Measurements from ENCODE around the gene KCMF1. TPM values are rescaled to one million over a fixed set of nuclear protein-coding genes. Genes with fewer than 3 reads are reported as not detected.

Gene KCMF1
- total RNA-seq, 1 donor from 2014 or later: 95.8 TPM

GRCh38 chr2:85002534-85002933 lies 31.6 kb downstream of the KCMF1 start:
- no peaks in the 10 kb centered on the region for H3K27me3 Mint-ChIP-seq (ENCODE audit: low read depth)
- H3K4me3 Mint-ChIP-seq (ENCODE audit: unreplicated experiment): no peak overlapping the region
- H3K27ac Mint-ChIP-seq (ENCODE audit: unreplicated experiment): no peak overlapping the region
- H3K9me3 Mint-ChIP-seq (ENCODE audit: low read depth): no peaks in the 10 kb centered on the region
- TF ChIP-seq, protein P1, sequence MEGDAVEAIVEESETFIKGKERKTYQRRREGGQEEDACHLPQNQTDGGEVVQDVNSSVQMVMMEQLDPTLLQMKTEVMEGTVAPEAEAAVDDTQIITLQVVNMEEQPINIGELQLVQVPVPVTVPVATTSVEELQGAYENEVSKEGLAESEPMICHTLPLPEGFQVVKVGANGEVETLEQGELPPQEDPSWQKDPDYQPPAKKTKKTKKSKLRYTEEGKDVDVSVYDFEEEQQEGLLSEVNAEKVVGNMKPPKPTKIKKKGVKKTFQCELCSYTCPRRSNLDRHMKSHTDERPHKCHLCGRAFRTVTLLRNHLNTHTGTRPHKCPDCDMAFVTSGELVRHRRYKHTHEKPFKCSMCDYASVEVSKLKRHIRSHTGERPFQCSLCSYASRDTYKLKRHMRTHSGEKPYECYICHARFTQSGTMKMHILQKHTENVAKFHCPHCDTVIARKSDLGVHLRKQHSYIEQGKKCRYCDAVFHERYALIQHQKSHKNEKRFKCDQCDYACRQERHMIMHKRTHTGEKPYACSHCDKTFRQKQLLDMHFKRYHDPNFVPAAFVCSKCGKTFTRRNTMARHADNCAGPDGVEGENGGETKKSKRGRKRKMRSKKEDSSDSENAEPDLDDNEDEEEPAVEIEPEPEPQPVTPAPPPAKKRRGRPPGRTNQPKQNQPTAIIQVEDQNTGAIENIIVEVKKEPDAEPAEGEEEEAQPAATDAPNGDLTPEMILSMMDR (IDR thresholded peaks at IDR 0.05): no peak
- H3K36me3 Mint-ChIP-seq (ENCODE audit: low read depth): peaks cover 4% of the 10 kb centered on the region
- no peak for DNase-seq (ENCODE audit: low spot score)
- H3K4me1 Mint-ChIP-seq (ENCODE audit: low read depth): peaks cover 21% of the 10 kb centered on the region

DNA sequence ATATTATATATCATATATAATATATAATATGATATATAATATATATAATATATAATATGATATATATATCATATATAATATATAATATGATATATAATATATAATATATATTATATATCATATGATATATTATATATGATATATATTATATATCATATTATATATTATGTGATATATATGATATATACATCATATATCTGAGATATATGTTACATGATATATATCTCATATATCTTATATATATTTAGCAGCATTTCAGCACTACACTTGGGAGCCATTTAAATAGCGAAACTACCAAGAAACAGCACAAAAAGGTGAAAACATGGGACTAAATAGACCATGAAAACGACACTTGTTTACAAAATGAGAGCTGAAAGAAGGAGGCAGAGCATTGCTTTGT lies 37.3 kb downstream of the KCMF1 start:
- Mint-ChIP-seq H3K27me3 (ENCODE audit: low read depth) (no peaks in the 10 kb centered on the region), H3K4me1 (ENCODE audit: low read depth) (peaks cover 40% of the 10 kb centered on the region), H3K36me3 (ENCODE audit: low read depth) (peaks cover 12% of the 10 kb centered on the region), H3K27ac (ENCODE audit: unreplicated experiment) (no peak overlapping the region), H3K9me3 (ENCODE audit: low read depth) (no peaks in the 10 kb centered on the region), H3K4me3 (ENCODE audit: unreplicated experiment) (no peak overlapping the region)
- DNase-seq (ENCODE audit: low spot score): no peak
- TF ChIP-seq, protein P1 (IDR thresholded peaks at IDR 0.05): no peak

GRCh38 chr2:85009019-85009618 lies 38.2 kb downstream of the KCMF1 start:
- no peak overlapping the region for H3K27ac Mint-ChIP-seq (ENCODE audit: unreplicated experiment)
- no peak overlapping the region for H3K4me3 Mint-ChIP-seq (ENCODE audit: unreplicated experiment)
- TF ChIP-seq, protein P1 (IDR thresholded peaks at IDR 0.05): no peak

DNA sequence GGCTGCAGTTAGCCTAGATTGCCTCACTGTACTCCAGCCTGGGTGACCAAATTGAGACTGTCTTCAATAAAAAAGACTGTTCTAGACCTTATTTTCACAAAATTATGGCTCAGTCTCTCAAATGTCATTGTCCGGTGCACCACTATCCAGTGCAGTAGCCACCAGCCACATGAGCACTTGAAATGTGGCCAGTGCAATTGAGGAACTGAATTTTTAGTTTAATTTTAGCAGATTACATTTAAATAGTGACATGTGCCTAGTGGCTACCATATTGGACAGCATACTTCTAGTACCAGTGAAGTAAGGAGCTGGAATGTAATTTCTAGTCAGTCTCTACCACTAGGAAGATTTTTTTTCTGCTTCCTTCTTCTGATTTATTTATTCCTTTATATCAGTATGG lies 39.4 kb downstream of the KCMF1 start:
- no peaks in the 10 kb centered on the region for H3K9me3 Mint-ChIP-seq (ENCODE audit: low read depth)
- H3K4me1 Mint-ChIP-seq (ENCODE audit: low read depth): peaks cover 54% of the 10 kb centered on the region
- H3K27ac Mint-ChIP-seq (ENCODE audit: unreplicated experiment): no peak overlapping the region
- peaks cover 12% of the 10 kb centered on the region for H3K36me3 Mint-ChIP-seq (ENCODE audit: low read depth)
- H3K27me3 Mint-ChIP-seq (ENCODE audit: low read depth): no peaks in the 10 kb centered on the region
- DNase-seq (ENCODE audit: low spot score): no peak
- TF ChIP-seq, protein P1 (IDR thresholded peaks at IDR 0.05): no peak
- no peak overlapping the region for H3K4me3 Mint-ChIP-seq (ENCODE audit: unreplicated experiment)

More at GRCh38 chr2:85009019-85009618, 38.2 kb downstream of the KCMF1 start:
- Mint-ChIP-seq H3K4me1 (ENCODE audit: low read depth) (peaks cover 44% of the 10 kb centered on the region), H3K27me3 (ENCODE audit: low read depth) (no peaks in the 10 kb centered on the region), H3K9me3 (ENCODE audit: low read depth) (no peaks in the 10 kb centered on the region), H3K36me3 (ENCODE audit: low read depth) (peaks cover 12% of the 10 kb centered on the region)
- DNase-seq (ENCODE audit: low spot score): no peak

DNA sequence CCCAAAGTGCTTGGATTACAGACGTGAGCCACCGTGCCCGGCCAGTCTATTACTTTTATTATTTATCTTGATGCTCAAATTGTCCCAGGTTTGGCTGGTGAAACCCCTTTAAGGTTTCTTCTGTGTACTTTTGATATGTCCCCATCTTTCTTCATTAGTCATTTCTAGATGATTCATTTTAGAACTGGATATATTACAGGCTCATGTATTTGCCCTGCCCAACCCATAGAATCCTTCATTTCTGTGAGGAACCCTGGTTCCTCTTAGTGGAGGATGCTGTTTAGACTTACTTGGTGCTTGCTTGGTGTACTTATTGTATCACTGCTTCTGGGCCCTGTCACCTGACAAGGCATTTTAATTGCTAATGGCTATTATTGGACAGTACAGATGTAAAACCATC lies 40.1 kb downstream of the KCMF1 start:
- Mint-ChIP-seq H3K27me3 (ENCODE audit: low read depth) (no peaks in the 10 kb centered on the region), H3K4me1 (ENCODE audit: low read depth) (peaks cover 60% of the 10 kb centered on the region), H3K36me3 (ENCODE audit: low read depth) (peaks cover 12% of the 10 kb centered on the region), H3K9me3 (ENCODE audit: low read depth) (no peaks in the 10 kb centered on the region), H3K4me3 (ENCODE audit: unreplicated experiment) (no peak overlapping the region), H3K27ac (ENCODE audit: unreplicated experiment) (no peak overlapping the region)
- DNase-seq (ENCODE audit: low spot score): no peak
- TF ChIP-seq, protein P1 (IDR thresholded peaks at IDR 0.05): no peak
